ENCODE data around the gene SEZ6L.

DNA sequence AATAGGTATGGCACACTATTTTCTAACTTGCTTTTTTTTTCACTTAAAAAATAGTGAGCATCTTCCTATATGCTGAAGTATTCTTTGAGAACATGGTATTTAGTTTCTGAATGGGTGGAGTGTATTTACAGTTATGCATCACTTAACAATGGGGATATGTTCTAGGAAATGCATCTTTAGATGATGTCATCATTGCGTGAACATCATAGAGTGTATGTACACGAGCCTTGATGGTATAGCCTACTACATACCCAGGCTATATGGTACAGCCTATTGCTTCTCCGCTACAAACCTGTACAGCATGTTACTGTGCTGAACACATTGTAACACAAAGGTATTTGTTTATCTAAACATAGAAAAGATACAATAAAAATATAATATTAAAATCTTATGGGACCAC lies 135.5 kb downstream of the SEZ6L start:
- TF ChIP-seq, protein P1, sequence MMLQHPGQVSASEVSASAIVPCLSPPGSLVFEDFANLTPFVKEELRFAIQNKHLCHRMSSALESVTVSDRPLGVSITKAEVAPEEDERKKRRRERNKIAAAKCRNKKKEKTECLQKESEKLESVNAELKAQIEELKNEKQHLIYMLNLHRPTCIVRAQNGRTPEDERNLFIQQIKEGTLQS (IDR thresholded peaks at IDR 0.05; ENCODE audit: borderline replicate concordance, extremely low read depth, low read depth, low read length) = no peak
- TF ChIP-seq POLR2A (IDR thresholded peaks at IDR 0.05; ENCODE audit: low read depth, low read length) (no peak), POU2F2 (IDR thresholded peaks at IDR 0.05; ENCODE audit: borderline replicate concordance, low read depth, low read length) (no peak), EZH2 (IDR thresholded peaks at IDR 0.05; ENCODE audit: borderline replicate concordance, control insufficient read depth, low read depth, low read length) (no peak), BCL11A (IDR thresholded peaks at IDR 0.05; ENCODE audit: low read depth, low read length) (no peak), CBX5 (IDR thresholded peaks at IDR 0.05; ENCODE audit: low read depth) (no peak)
- TF ChIP-seq, protein P2, sequence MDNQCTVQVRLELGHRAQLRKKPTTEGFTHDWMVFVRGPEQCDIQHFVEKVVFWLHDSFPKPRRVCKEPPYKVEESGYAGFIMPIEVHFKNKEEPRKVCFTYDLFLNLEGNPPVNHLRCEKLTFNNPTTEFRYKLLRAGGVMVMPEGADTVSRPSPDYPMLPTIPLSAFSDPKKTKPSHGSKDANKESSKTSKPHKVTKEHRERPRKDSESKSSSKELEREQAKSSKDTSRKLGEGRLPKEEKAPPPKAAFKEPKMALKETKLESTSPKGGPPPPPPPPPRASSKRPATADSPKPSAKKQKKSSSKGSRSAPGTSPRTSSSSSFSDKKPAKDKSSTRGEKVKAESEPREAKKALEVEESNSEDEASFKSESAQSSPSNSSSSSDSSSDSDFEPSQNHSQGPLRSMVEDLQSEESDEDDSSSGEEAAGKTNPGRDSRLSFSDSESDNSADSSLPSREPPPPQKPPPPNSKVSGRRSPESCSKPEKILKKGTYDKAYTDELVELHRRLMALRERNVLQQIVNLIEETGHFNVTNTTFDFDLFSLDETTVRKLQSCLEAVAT (IDR thresholded peaks at IDR 0.05) = no peak
- TF ChIP-seq, protein P3, sequence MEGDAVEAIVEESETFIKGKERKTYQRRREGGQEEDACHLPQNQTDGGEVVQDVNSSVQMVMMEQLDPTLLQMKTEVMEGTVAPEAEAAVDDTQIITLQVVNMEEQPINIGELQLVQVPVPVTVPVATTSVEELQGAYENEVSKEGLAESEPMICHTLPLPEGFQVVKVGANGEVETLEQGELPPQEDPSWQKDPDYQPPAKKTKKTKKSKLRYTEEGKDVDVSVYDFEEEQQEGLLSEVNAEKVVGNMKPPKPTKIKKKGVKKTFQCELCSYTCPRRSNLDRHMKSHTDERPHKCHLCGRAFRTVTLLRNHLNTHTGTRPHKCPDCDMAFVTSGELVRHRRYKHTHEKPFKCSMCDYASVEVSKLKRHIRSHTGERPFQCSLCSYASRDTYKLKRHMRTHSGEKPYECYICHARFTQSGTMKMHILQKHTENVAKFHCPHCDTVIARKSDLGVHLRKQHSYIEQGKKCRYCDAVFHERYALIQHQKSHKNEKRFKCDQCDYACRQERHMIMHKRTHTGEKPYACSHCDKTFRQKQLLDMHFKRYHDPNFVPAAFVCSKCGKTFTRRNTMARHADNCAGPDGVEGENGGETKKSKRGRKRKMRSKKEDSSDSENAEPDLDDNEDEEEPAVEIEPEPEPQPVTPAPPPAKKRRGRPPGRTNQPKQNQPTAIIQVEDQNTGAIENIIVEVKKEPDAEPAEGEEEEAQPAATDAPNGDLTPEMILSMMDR (IDR thresholded peaks at IDR 0.05 in 2 of 3, conservative IDR thresholded peaks at IDR 0.05 in 1 of 3; ENCODE audit: control insufficient read depth in 2 of 3, extremely low read depth in 1 of 3, insufficient read depth in 1 of 3, low read depth in 3 of 3, low read length in 3 of 3) = no peak
